GM12878 (cell line): ENCODE results near the gene RB1. TPM values are rescaled to one million over a fixed set of nuclear protein-coding genes. Genes with fewer than 3 reads are reported as not detected.
A peak's percentile ranks its signal among the peaks of the same experiment; 100 is the strongest.

Source experiments
- ATAC-seq: fragments of 200-7000 bp; cut with Tn5 transposase; 3 replicates; pipeline ENCODE4 v1.9.1; 2020; ENCODE audit warnings: mild to moderate bottlenecking, moderate library complexity
- BruUV-seq: library from RNA; stranded (reverse); fragments of 400-500 nt; replicated peaks from 2 replicates; lab custom pipeline; 2021; lab: Mats Ljungman, UMichigan
- CTCF ChIA-PET: fragments of 300-600 bp; sonication (Branson Sonifier 250); formaldehyde crosslinking; extraction: SDS; loops from one replicate; lab custom pipeline; 2021; ENCODE audit warnings: inconsistent platforms; lab: Yijun Ruan, JAX
- POLR2A ChIA-PET: fragments of 350-600 bp; formaldehyde crosslinking; extraction: SDS; loops from one replicate; lab custom pipeline; 2021; ENCODE audit warnings: inconsistent platforms; lab: Charles Lee
- RAD21 ChIA-PET: fragments of 300-600 bp; sonication (Branson Sonifier 250); formaldehyde crosslinking; loops from one replicate; lab custom pipeline; 2023; ENCODE audit warnings: antibody characterized with exemption; ENCODE audit not compliant: unreplicated experiment; lab: Charles Lee
- SMC1A ChIA-PET: fragments of 300-600 bp; sonication (Branson Sonifier 250); formaldehyde crosslinking; loops from one replicate; lab custom pipeline; 2023; ENCODE audit not compliant: unreplicated experiment, uncharacterized antibody; lab: Charles Lee
- DNase-seq: peaks from one replicate; pipeline ENCODE4 v3.0.0-alpha.2; 2011; ENCODE audit warnings: low read depth, low spot score
- FAIRE-seq: peaks from 3 replicates; lab custom pipeline; 2011; peaks lifted over from hg19 to GRCh38; lab: Jason Lieb, UNC
- H2AFZ ChIP-seq: 2 replicates; pipeline ENCODE4 v1.6.0; 2011; ENCODE audit warnings: low read depth, low read length, control low read depth; ENCODE audit not compliant: control insufficient read depth
- H3K27ac ChIP-seq: 2 replicates; pipeline ENCODE4 v1.5.1; 2011; ENCODE audit warnings: control low read depth; ENCODE audit not compliant: control insufficient read depth, insufficient read depth
- H3K27me3 ChIP-seq, 2 experiments: replicated peaks in 1 of 2; 2 replicates each; pipeline versions ENCODE4 v1.6.0 to v1.6.1; 2011; ENCODE audit warnings: low read length in 1 of 2; ENCODE audit not compliant: control insufficient read depth in 2 of 2, insufficient read depth in 2 of 2
- H3K36me3 ChIP-seq, 2 experiments: 2 replicates each; pipeline ENCODE4 v1.5.1; 2011; ENCODE audit warnings: low read length in 1 of 2; ENCODE audit not compliant: control insufficient read depth in 2 of 2, insufficient read depth in 2 of 2
- H3K4me1 ChIP-seq: 2 replicates; pipeline ENCODE4 v1.6.1; 2011; ENCODE audit warnings: mild to moderate bottlenecking, low read length, moderate library complexity, mixed read lengths; ENCODE audit not compliant: control insufficient read depth, insufficient read depth
- H3K4me2 ChIP-seq: 2 replicates; pipeline ENCODE4 v1.6.0; 2011; ENCODE audit warnings: control low read depth; ENCODE audit not compliant: control insufficient read depth, insufficient read depth
- H3K4me3 ChIP-seq: fragments of 200-600 bp; sonication (generic); 2 replicates; pipeline ENCODE4 v1.5.1; 2016
- H3K79me2 ChIP-seq: 2 replicates; pipeline ENCODE4 v1.6.0; 2011; ENCODE audit warnings: low read length; ENCODE audit not compliant: control insufficient read depth, insufficient read depth
- H3K9ac ChIP-seq: 2 replicates; pipeline ENCODE4 v1.8.0; 2011; ENCODE audit warnings: low read length, control low read depth, mixed read lengths; ENCODE audit not compliant: control insufficient read depth, insufficient read depth
- H3K9me3 ChIP-seq: replicated peaks from 3 replicates; pipeline ENCODE4 v1.5.1; 2011; ENCODE audit warnings: mild to moderate bottlenecking, low read length; ENCODE audit not compliant: control insufficient read depth, insufficient read depth
- H4K20me1 ChIP-seq: 2 replicates; pipeline ENCODE4 v1.6.0; 2011; ENCODE audit not compliant: control insufficient read depth, insufficient read depth
- ATF7 ChIP-seq: fragments of 450-650 bp; IDR thresholded peaks from 2 replicates; pipeline ENCODE4 v1.6.1; 2016; ENCODE audit warnings: low read depth, mild to moderate bottlenecking
- BCL3 ChIP-seq: IDR thresholded peaks from 2 replicates; pipeline ENCODE4 v1.6.1; 2011; ENCODE audit warnings: borderline replicate concordance, low read depth, mild to moderate bottlenecking, moderate library complexity, low read length; ENCODE audit not compliant: insufficient read depth, poor library complexity, severe bottlenecking
- BHLHE40 ChIP-seq, 2 experiments: fragments of 450-650 bp in 1 of 2; IDR thresholded peaks; 2 replicates each; pipeline ENCODE4 v1.6.1; 2011 to 2017; ENCODE audit warnings: low read depth in 2 of 2, borderline replicate concordance in 1 of 2, improper control_type of control experiment in 1 of 2, low read length in 1 of 2, mild to moderate bottlenecking in 1 of 2
- EZH2 ChIP-seq: IDR thresholded peaks from 2 replicates; pipeline ENCODE4 v1.6.1; 2012; ENCODE audit warnings: low read depth, mild to moderate bottlenecking, control low read depth, inconsistent platforms, low read length, borderline replicate concordance; ENCODE audit not compliant: control insufficient read depth
- IRF3 ChIP-seq: fragments of 450-650 bp; IDR thresholded peaks from 2 replicates; pipeline ENCODE4 v1.6.1; 2014; ENCODE audit warnings: mild to moderate bottlenecking
- KAT2A ChIP-seq: conservative IDR thresholded peaks from 2 replicates; pipeline ENCODE4 v1.6.1; 2011; ENCODE audit warnings: low read depth, low read length; ENCODE audit not compliant: control insufficient read depth
- NFIC ChIP-seq: IDR thresholded peaks from 2 replicates; pipeline ENCODE4 v1.6.1; 2012; ENCODE audit warnings: low read depth, mild to moderate bottlenecking, inconsistent platforms, low read length, moderate library complexity
- NR2C2 ChIP-seq: IDR thresholded peaks from 2 replicates; pipeline ENCODE4 v1.6.1; 2011; ENCODE audit warnings: borderline replicate concordance, low read depth; ENCODE audit not compliant: control insufficient read depth, insufficient read length
- RB1 ChIP-seq: fragments of 450-650 bp; formaldehyde crosslinking; IDR thresholded peaks from 2 replicates; pipeline ENCODE4 v1.6.1; 2017; ENCODE audit warnings: mild to moderate bottlenecking, borderline replicate concordance
- RELB ChIP-seq: fragments of 450-650 bp; IDR thresholded peaks from 2 replicates; pipeline ENCODE4 v1.6.1; 2017; ENCODE audit warnings: low read depth, mild to moderate bottlenecking, moderate library complexity
- SP1 ChIP-seq: IDR thresholded peaks from one replicate; pipeline ENCODE4 v1.6.1; 2011; ENCODE audit warnings: low read depth, low read length
- SRF ChIP-seq, 2 experiments: IDR thresholded peaks; 2 replicates each; pipeline ENCODE4 v1.6.1; 2011; ENCODE audit warnings: low read depth in 2 of 2, low read length in 2 of 2, mild to moderate bottlenecking in 1 of 2, moderate library complexity in 1 of 2
- ZBTB4 ChIP-seq: fragments of 450-650 bp; formaldehyde crosslinking; IDR thresholded peaks from 2 replicates; pipeline ENCODE4 v1.4.0; 2022; ENCODE audit warnings: mild to moderate bottlenecking, moderate library complexity
- ZNF274 ChIP-seq: IDR thresholded peaks from one replicate; pipeline ENCODE4 v1.8.0; 2011; ENCODE audit not compliant: insufficient read length, insufficient read depth
- ZZZ3 ChIP-seq: IDR thresholded peaks from 2 replicates; pipeline ENCODE4 v1.6.1; 2011; ENCODE audit warnings: low read depth; ENCODE audit not compliant: control insufficient read depth, insufficient read length
- in situ Hi-C: fragments of 300-500 bp; cut with MboI; formaldehyde crosslinking; loops from 9 replicates; pipeline ENCODE4 v1.14.3; 2018; ENCODE audit warnings: mixed read lengths
- intact Hi-C: fragments of 100-400 bp; cut with micrococcal nuclease; formaldehyde crosslinking; loops from one replicate; pipeline ENCODE4 v1.14.2; 2022; ENCODE audit not compliant: unreplicated experiment
- polyA plus RNA-seq, 11 experiments: library from polyadenylated mRNA; depleted of rRNA in 4 of 11; unstranded in 6 of 11; stranded (reverse) in 5 of 11; fragments of >200 nt; fragmentation: Nextera tagmentation in 4 of 11; fragmentation: Illumina TruSeq in 1 of 11; extraction: Ambion mirVana in 4 of 11; extraction: Trizol in 1 of 11; gene quantifications; 1 replicate in 1 of 11; 2 replicates in 10 of 11; pipeline versions ENCODE4 v1.2.1 to v1.2.3, GENCODE V29; 2011 to 2016; ENCODE audit warnings: inconsistent platforms in 2 of 11, missing spikeins in 2 of 11, low read depth in 1 of 11
- total RNA-seq, 4 experiments: library from RNA; depleted of rRNA in 3 of 4; stranded (reverse); fragments of >200 nt in 3 of 4; fragmentation: Illumina TruSeq in 1 of 4; extraction: Trizol in 1 of 4; gene quantifications; 2 replicates each; pipeline versions ENCODE4 v1.2.1 to v1.2.3, GENCODE V29; 2013 to 2021

Gene RB1
- total and polyA plus RNA-seq, 10 of the 15 experiments (the other 5 are each of a cell fraction or from before 2014, with no cell fraction given), result 2.8 to 45.0 (median 8.3) TPM

GRCh38 chr13:48491423-48492095 is 188.0 kb downstream of the RB1 start:
- Histone ChIP-seq H3K79me2 (peaks cover 29% of the 10 kb centered on the region), H4K20me1 (no peaks in the 10 kb centered on the region), H3K4me2 (peak overlapping the region; percentile 92), H3K9ac (peak overlapping the region; percentile 61), H3K4me3 (peak overlapping the region; percentile 66), H3K9me3 (no peaks in the 10 kb centered on the region; the same call in 1 of the 3 replicates), H3K27ac (peak overlapping the region; percentile 91), H2AFZ (no peak overlapping the region; the same call in 1 of the 2 replicates), H3K4me1 (peaks cover 69% of the 10 kb centered on the region), H3K27me3 (no peaks in the 10 kb centered on the region), H3K36me3 (peaks cover 0 to 22% of the 10 kb centered on the region in 2 experiments; a peak in 2 of 4 replicates)
- BruUV-seq, result no TSS peak
- RAD21 ChIA-PET, result interaction anchor here (0.9 to 5.0 kb wide), 4 partner anchors 38 to 88 kb away, joined by 3 to 26 read pairs (median 8); no protein-coding TSS in a partner anchor
- DNase-seq (no peak), ATAC-seq (peak; percentile 43; the same call in 2 of the 3 replicates), FAIRE-seq (no peak)
- in situ Hi-C loops, result no loop called here
- intact Hi-C loops, result loop anchor here (1.0 to 5.0 kb wide), 3 partner anchors 40 to 88 kb away; no protein-coding TSS in a partner anchor
- CTCF ChIA-PET, result interaction anchor here (1.0 to 1.7 kb wide), 5 partner anchors 41 to 158 kb away, joined by 3 to 10 read pairs (median 5); partner anchors contain the start of gene RCBTB2
- POLR2A ChIA-PET, result interaction anchor here (0.7 kb wide), 1 partner anchor 41 kb away, joined by 3 read pairs; the partner anchor contains the start of gene RCBTB2
- SMC1A ChIA-PET, result interaction anchor here (0.8 to 1.9 kb wide), 8 partner anchors 14 to 89 kb away, joined by 3 to 9 read pairs (median 6); no protein-coding TSS in a partner anchor
- TF ChIP-seq KAT2A, result no peak
- no peak for TF ChIP-seq BHLHE40 (IDR thresholded peaks at IDR 0.05; ENCODE audit: borderline replicate concordance in 1 of 2, low read depth in 2 of 2, low read length in 1 of 2)
- no peak for TF ChIP-seq NFIC
- no peak for TF ChIP-seq SP1
- TF ChIP-seq BCL3, result no peak
- no peak for TF ChIP-seq RELB
- TF ChIP-seq SRF (IDR thresholded peaks at IDR 0.05; ENCODE audit: low read depth in 2 of 2, low read length in 2 of 2), result no peak
- TF ChIP-seq RB1, result no peak
- TF ChIP-seq IRF3, result no peak
- TF ChIP-seq ATF7, result no peak
- no peak for TF ChIP-seq ZBTB4 (CRISPR knock-in tag)
- TF ChIP-seq NR2C2, result no peak
- no peak for TF ChIP-seq ZZZ3
- no peak for TF ChIP-seq EZH2
- TF ChIP-seq ZNF274, result no peak
